ENCODE results near the gene AKT3.

The AKT3 gene

DNA sequence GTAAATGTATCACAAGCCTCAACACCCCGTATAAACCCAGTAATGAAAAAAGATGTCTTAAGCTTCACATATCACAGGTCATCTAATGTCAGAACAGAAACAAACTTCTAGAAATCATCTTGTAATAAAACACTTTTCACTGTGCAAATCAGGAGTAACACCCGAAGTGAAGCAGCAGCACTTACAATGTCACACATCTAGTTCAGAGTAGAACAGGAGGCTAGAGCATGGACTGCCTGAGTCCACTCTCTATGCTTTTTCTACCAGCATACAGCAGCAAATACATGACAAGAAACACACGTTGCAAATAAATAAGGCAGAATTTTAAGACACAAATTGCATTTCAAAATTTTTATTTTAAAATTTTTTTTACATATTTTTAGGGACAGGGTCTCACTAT is 57.2 kb downstream of the AKT3 start:
- Histone ChIP-seq H3K4me3 (ENCODE audit: low read length) (no peak overlapping the region), H3K9me3 (replicated peaks; ENCODE audit: insufficient read depth, low read length) (no peaks in the 10 kb centered on the region), H2AFZ (ENCODE audit: low read length) (no peak overlapping the region), H3K4me1 (ENCODE audit: low read length) (no peaks in the 10 kb centered on the region), H3K27me3 (replicated peaks; ENCODE audit: insufficient read depth, low read length) (no peaks in the 10 kb centered on the region), H3K36me3 (replicated peaks; ENCODE audit: insufficient read depth, low read length) (no peaks in the 10 kb centered on the region), H3K4me2 (ENCODE audit: low read depth, low read length) (no peak overlapping the region), H3K79me2 (ENCODE audit: low read length) (no peaks in the 10 kb centered on the region), H4K20me1 (ENCODE audit: insufficient read depth, low read length) (no peaks in the 10 kb centered on the region), H3K27ac (ENCODE audit: low read length) (no peak overlapping the region), H3F3A (ENCODE audit: insufficient read depth, low read length) (no peaks in the 10 kb centered on the region), H3K9me2 (replicated peaks; ENCODE audit: insufficient read depth, low read length) (no peaks in the 10 kb centered on the region), H3K9ac (ENCODE audit: low read length) (no peak overlapping the region)
- DNase-seq, result no peak
- TF ChIP-seq EZH2 (optimal IDR thresholded peaks at IDR 0.05; ENCODE audit: low read depth, low read length), result no peak
- no peak for TF ChIP-seq EZH2phosphoT487 (IDR thresholded peaks at IDR 0.05; ENCODE audit: low read length)
- TF ChIP-seq CTCF (IDR thresholded peaks at IDR 0.05; ENCODE audit: low read length), result no peak

DNA sequence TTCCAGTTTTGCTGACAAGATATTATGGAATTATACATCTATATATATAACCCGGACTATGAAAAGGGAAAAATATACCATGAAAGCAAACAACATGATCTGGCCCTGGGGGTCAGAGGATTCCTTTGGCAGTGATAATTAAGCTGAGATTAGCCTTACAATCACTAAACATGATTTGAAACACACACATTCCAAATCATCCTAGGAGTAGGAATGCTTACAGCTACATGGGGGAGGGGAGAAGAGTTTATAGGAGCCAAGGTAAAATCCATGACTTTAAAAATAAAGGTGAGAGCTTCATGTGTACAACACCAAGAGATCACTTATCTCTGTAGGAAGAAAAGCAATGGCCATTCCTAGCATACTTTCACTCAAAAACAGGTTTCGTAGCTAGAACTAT is 57.6 kb downstream of the AKT3 start:
- no peaks in the 10 kb centered on the region for H3K79me2 ChIP-seq (ENCODE audit: low read length)
- H3F3A ChIP-seq (ENCODE audit: insufficient read depth, low read length), result no peaks in the 10 kb centered on the region
- no peaks in the 10 kb centered on the region for H3K27me3 ChIP-seq (replicated peaks; ENCODE audit: insufficient read depth, low read length)
- H2AFZ ChIP-seq (ENCODE audit: low read length), result no peak overlapping the region
- H3K4me1 ChIP-seq (ENCODE audit: low read length), result no peaks in the 10 kb centered on the region
- H4K20me1 ChIP-seq (ENCODE audit: insufficient read depth, low read length), result no peaks in the 10 kb centered on the region
- H3K9me2 ChIP-seq (replicated peaks; ENCODE audit: insufficient read depth, low read length), result no peaks in the 10 kb centered on the region
- H3K9me3 ChIP-seq (replicated peaks; ENCODE audit: insufficient read depth, low read length), result no peaks in the 10 kb centered on the region
- no peak for DNase-seq
- no peak overlapping the region for H3K9ac ChIP-seq (ENCODE audit: low read length)
- H3K4me3 ChIP-seq (ENCODE audit: low read length), result no peak overlapping the region
- H3K27ac ChIP-seq (ENCODE audit: low read length), result no peak overlapping the region
- H3K4me2 ChIP-seq (ENCODE audit: low read depth, low read length), result no peak overlapping the region
- no peaks in the 10 kb centered on the region for H3K36me3 ChIP-seq (replicated peaks; ENCODE audit: insufficient read depth, low read length)
- TF ChIP-seq CTCF (IDR thresholded peaks at IDR 0.05; ENCODE audit: low read length) (no peak), EZH2 (optimal IDR thresholded peaks at IDR 0.05; ENCODE audit: low read depth, low read length) (no peak)

DNA sequence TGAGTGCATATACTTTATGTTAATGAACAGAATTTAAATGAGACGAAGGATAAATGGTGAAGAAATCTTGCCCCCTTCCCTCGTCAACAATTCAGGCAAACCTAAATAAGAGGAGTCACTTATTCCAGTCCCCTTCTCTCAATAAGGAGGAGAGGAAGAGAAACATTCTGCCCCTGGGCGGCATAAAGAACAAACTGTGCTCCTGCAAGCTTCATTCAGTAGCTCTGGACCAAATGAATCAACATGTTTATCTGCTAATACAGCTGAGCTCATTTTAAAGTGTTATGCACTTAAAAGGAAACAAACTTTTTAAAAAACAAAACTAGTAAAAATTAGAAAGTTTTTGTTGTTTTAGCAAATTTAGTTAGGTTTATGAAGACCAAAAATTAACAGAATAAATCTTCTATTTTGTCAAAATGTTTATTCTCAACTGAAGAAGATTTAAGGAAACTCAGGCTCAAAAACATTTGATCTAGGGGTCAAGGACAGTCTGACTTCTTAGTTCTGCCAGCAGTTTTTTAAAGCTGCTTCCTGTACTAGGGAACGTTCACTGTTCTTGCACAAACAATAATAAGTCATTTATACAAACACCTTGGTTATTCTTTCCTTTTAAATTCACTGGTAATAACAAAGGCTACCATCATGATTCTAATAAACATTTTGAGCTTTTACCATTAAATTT is 58.3 kb downstream of the AKT3 start:
- no peak overlapping the region for H3K4me2 ChIP-seq (ENCODE audit: low read depth, low read length)
- H3K9me2 ChIP-seq (replicated peaks; ENCODE audit: insufficient read depth, low read length), result no peaks in the 10 kb centered on the region
- H2AFZ ChIP-seq (ENCODE audit: low read length), result no peak overlapping the region
- no peaks in the 10 kb centered on the region for H3F3A ChIP-seq (ENCODE audit: insufficient read depth, low read length)
- no peak overlapping the region for H3K27ac ChIP-seq (ENCODE audit: low read length)
- H3K36me3 ChIP-seq (replicated peaks; ENCODE audit: insufficient read depth, low read length), result no peaks in the 10 kb centered on the region
- H3K79me2 ChIP-seq (ENCODE audit: low read length), result no peaks in the 10 kb centered on the region
- H3K4me1 ChIP-seq (ENCODE audit: low read length), result no peaks in the 10 kb centered on the region
- H3K9me3 ChIP-seq (replicated peaks; ENCODE audit: insufficient read depth, low read length), result no peaks in the 10 kb centered on the region
- TF ChIP-seq EZH2 (optimal IDR thresholded peaks at IDR 0.05; ENCODE audit: low read depth, low read length), result no peak
- no peak for TF ChIP-seq CTCF (IDR thresholded peaks at IDR 0.05; ENCODE audit: low read length)
- no peak for TF ChIP-seq EZH2phosphoT487 (IDR thresholded peaks at IDR 0.05; ENCODE audit: low read length)
- H3K9ac ChIP-seq (ENCODE audit: low read length), result no peak overlapping the region
- no peaks in the 10 kb centered on the region for H3K27me3 ChIP-seq (replicated peaks; ENCODE audit: insufficient read depth, low read length)
- no peak for DNase-seq
- H4K20me1 ChIP-seq (ENCODE audit: insufficient read depth, low read length), result no peaks in the 10 kb centered on the region
- no peak overlapping the region for H3K4me3 ChIP-seq (ENCODE audit: low read length)

Data from MM.1S (cell line).